Osteocyte (in vitro differentiated cells): ENCODE results near the gene FOXK1. TPM values are rescaled to one million over a fixed set of nuclear protein-coding genes. Genes with fewer than 3 reads are reported as not detected.

Source experiments
- DNase-seq: peaks from one replicate; pipeline ENCODE4 v3.0.0; 2021; ENCODE audit warnings: mixed read lengths; ENCODE audit not compliant: unreplicated experiment; ENCODE audit errors: extremely low spot score
- H3K27ac Mint-ChIP-seq: one replicate; pipeline ENCODE4 v1.8.0; 2021; ENCODE audit warnings: mild to moderate bottlenecking, mixed read lengths; ENCODE audit not compliant: unreplicated experiment
- H3K27me3 Mint-ChIP-seq: one replicate; pipeline ENCODE4 v1.8.0; 2021; ENCODE audit warnings: mixed read lengths; ENCODE audit not compliant: unreplicated experiment
- H3K36me3 Mint-ChIP-seq: one replicate; pipeline ENCODE4 v1.8.0; 2021; ENCODE audit warnings: mixed read lengths; ENCODE audit not compliant: unreplicated experiment
- H3K4me1 Mint-ChIP-seq: one replicate; pipeline ENCODE4 v1.8.0; 2021; ENCODE audit warnings: mixed read lengths; ENCODE audit not compliant: unreplicated experiment
- H3K4me3 Mint-ChIP-seq: one replicate; pipeline ENCODE4 v1.8.0; 2021; ENCODE audit warnings: mild to moderate bottlenecking, moderate library complexity, mixed read lengths; ENCODE audit not compliant: unreplicated experiment
- H3K9me3 Mint-ChIP-seq: one replicate; pipeline ENCODE4 v1.8.0; 2021; ENCODE audit warnings: mixed read lengths; ENCODE audit not compliant: unreplicated experiment
- total RNA-seq: library from RNA; stranded (reverse); gene quantifications from 2 replicates; pipeline ENCODE4 v1.2.1, GENCODE V29; 2021
- TF ChIP-seq, protein P1 (sequence below): fragments of 200-600 bp; sonication (generic); IDR thresholded peaks from 2 replicates; pipeline ENCODE4 v1.5.0; 2021; ENCODE audit warnings: antibody characterized with exemption, mild to moderate bottlenecking, moderate library complexity

Gene FOXK1
- total RNA-seq, 1 donor from 2014 or later = 56.2 TPM

- peak overlapping the region; percentile 77 for H3K27ac Mint-ChIP-seq
- H3K4me1 Mint-ChIP-seq = peaks cover 49% of the 10 kb centered on the region
- DNase-seq = no peak
- no peaks in the 10 kb centered on the region for H3K9me3 Mint-ChIP-seq
- H3K27me3 Mint-ChIP-seq = no peaks in the 10 kb centered on the region
- TF ChIP-seq, protein P1, sequence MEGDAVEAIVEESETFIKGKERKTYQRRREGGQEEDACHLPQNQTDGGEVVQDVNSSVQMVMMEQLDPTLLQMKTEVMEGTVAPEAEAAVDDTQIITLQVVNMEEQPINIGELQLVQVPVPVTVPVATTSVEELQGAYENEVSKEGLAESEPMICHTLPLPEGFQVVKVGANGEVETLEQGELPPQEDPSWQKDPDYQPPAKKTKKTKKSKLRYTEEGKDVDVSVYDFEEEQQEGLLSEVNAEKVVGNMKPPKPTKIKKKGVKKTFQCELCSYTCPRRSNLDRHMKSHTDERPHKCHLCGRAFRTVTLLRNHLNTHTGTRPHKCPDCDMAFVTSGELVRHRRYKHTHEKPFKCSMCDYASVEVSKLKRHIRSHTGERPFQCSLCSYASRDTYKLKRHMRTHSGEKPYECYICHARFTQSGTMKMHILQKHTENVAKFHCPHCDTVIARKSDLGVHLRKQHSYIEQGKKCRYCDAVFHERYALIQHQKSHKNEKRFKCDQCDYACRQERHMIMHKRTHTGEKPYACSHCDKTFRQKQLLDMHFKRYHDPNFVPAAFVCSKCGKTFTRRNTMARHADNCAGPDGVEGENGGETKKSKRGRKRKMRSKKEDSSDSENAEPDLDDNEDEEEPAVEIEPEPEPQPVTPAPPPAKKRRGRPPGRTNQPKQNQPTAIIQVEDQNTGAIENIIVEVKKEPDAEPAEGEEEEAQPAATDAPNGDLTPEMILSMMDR = no peak
- peaks cover 4% of the 10 kb centered on the region for H3K36me3 Mint-ChIP-seq
- H3K4me3 Mint-ChIP-seq = no peak overlapping the region
These were observed 11.1 kb downstream of the FOXK1 start for GRCh38 chr7:4693152-4693551.

GRCh38 chr7:4693749-4694148, 11.7 kb downstream of the FOXK1 start:
- H3K4me1 Mint-ChIP-seq = peaks cover 47% of the 10 kb centered on the region
- peaks cover 4% of the 10 kb centered on the region for H3K36me3 Mint-ChIP-seq
- H3K27ac Mint-ChIP-seq = peak overlapping the region; percentile 77
- H3K9me3 Mint-ChIP-seq = no peaks in the 10 kb centered on the region
- no peak for DNase-seq
- no peak overlapping the region for H3K4me3 Mint-ChIP-seq
- TF ChIP-seq, protein P1 = no peak
- H3K27me3 Mint-ChIP-seq = no peaks in the 10 kb centered on the region

- DNase-seq = no peak
- TF ChIP-seq, protein P1 = no peak
- Mint-ChIP-seq H3K4me1 (peaks cover 46% of the 10 kb centered on the region), H3K9me3 (no peaks in the 10 kb centered on the region), H3K4me3 (no peak overlapping the region), H3K27me3 (no peaks in the 10 kb centered on the region), H3K36me3 (peaks cover 4% of the 10 kb centered on the region), H3K27ac (peak overlapping the region; percentile 77)
These were observed 12.2 kb downstream of the FOXK1 start for GRCh38 chr7:4694305-4694704.

- H3K4me3 Mint-ChIP-seq = no peak overlapping the region
- peaks cover 51% of the 10 kb centered on the region for H3K4me1 Mint-ChIP-seq
- H3K36me3 Mint-ChIP-seq = no peaks in the 10 kb centered on the region
- no peak for DNase-seq
- no peaks in the 10 kb centered on the region for H3K27me3 Mint-ChIP-seq
- H3K9me3 Mint-ChIP-seq = no peaks in the 10 kb centered on the region
- H3K27ac Mint-ChIP-seq = no peak overlapping the region
- TF ChIP-seq, protein P1 = no peak
These were observed 16.7 kb downstream of the FOXK1 start for GRCh38 chr7:4698707-4699275.

DNA sequence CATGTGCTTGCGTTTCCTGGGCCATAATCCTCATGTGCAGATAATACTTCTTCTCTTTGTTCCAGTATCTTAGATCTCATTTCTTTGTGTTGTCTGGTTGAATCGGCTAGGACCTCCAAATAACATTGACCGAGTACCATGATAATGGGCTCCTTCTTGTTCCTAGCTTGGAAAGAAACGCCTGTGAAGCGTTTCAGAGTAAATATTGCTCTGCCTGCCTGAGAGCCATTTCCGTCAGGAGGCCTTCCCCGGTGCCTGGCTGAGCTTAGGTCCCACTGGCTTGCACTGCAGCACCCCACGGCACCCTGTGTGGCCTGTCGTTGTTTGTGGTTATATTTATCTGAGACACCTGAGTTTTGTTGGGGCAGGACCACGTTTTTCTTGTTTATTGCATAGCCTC, 17.7 kb downstream of the FOXK1 start:
- Mint-ChIP-seq H3K9me3 (no peaks in the 10 kb centered on the region), H3K36me3 (no peaks in the 10 kb centered on the region), H3K4me1 (peaks cover 53% of the 10 kb centered on the region), H3K4me3 (no peak overlapping the region), H3K27ac (peak overlapping the region; percentile 13), H3K27me3 (no peaks in the 10 kb centered on the region)
- TF ChIP-seq, protein P1 = no peak
- DNase-seq = no peak
